PFSK-1 (cell line): ENCODE results near the gene EHD1.

Experiments
- FOXP2 ChIP-seq: optimal IDR thresholded peaks from 2 replicates; pipeline ENCODE3; 2011; ENCODE audit warnings: borderline replicate concordance, control low read depth, inconsistent platforms; ENCODE audit not compliant: insufficient read depth; ENCODE audit errors: extremely low read length, extremely low read depth
- POLR2AphosphoS5 ChIP-seq: IDR thresholded peaks from 2 replicates; pipeline ENCODE4 v1.6.1; 2012; ENCODE audit warnings: low read depth, mild to moderate bottlenecking, control low read depth, low read length, moderate library complexity
- REST ChIP-seq, 2 experiments: IDR thresholded peaks; 2 replicates each; pipeline versions ENCODE4 v1.6.1 to v1.8.0; 2011 to 2012; ENCODE audit warnings: low read depth in 2 of 2, low read length in 2 of 2, control low read depth in 1 of 2, inconsistent platforms in 1 of 2, mild to moderate bottlenecking in 1 of 2, moderate library complexity in 1 of 2; ENCODE audit not compliant: insufficient read depth in 1 of 2
- SIN3A ChIP-seq: IDR thresholded peaks from 2 replicates; pipeline ENCODE4 v1.6.1; 2012; ENCODE audit warnings: mild to moderate bottlenecking, low read length, moderate library complexity, borderline replicate concordance; ENCODE audit not compliant: insufficient read depth
- TAF1 ChIP-seq: IDR thresholded peaks from 2 replicates; pipeline ENCODE4 v1.6.1; 2012; ENCODE audit warnings: low read length, control low read depth, borderline replicate concordance; ENCODE audit not compliant: insufficient read depth

Gene EHD1

GRCh38 chr11:64810891-64811272, 67.5 kb downstream of the EHD1 start:
- TF ChIP-seq FOXP2 (no peak), SIN3A (no peak), POLR2AphosphoS5 (no peak), TAF1 (no peak), REST (IDR thresholded peaks at IDR 0.05; ENCODE audit: insufficient read depth in 1 of 2, low read depth in 2 of 2, low read length in 2 of 2) (no peak)

- no peak for TF ChIP-seq TAF1
- TF ChIP-seq POLR2AphosphoS5, result peak; percentile 88
Measured at GRCh38 chr11:64810271-64810890, 68.0 kb downstream of the EHD1 start, which contains the start of gene MEN1. Gene MEN1 (minus strand): TSS chr11:64810551. CDS start chr11:64810109, 442 bp downstream.

GRCh38 chr11:64809781-64810241, 68.6 kb downstream of the EHD1 start:
- TF ChIP-seq TAF1 (no peak), SIN3A (no peak), REST (IDR thresholded peaks at IDR 0.05; ENCODE audit: insufficient read depth in 1 of 2, low read depth in 2 of 2, low read length in 2 of 2) (no peak), FOXP2 (no peak), POLR2AphosphoS5 (no peak)

- no peak for TF ChIP-seq REST (IDR thresholded peaks at IDR 0.05; ENCODE audit: insufficient read depth in 1 of 2, low read depth in 2 of 2, low read length in 2 of 2)
- no peak for TF ChIP-seq SIN3A
- TF ChIP-seq FOXP2, result no peak
Measured at GRCh38 chr11:64805481-64805880, 72.9 kb downstream of the EHD1 start.

- TF ChIP-seq POLR2AphosphoS5 (no peak), FOXP2 (no peak), TAF1 (no peak), REST (IDR thresholded peaks at IDR 0.05; ENCODE audit: insufficient read depth in 1 of 2, low read depth in 2 of 2, low read length in 2 of 2) (no peak), SIN3A (no peak)
Measured at GRCh38 chr11:64804346-64805210, 73.8 kb downstream of the EHD1 start.
